Measurements from ENCODE around the gene GUK1.

DNA sequence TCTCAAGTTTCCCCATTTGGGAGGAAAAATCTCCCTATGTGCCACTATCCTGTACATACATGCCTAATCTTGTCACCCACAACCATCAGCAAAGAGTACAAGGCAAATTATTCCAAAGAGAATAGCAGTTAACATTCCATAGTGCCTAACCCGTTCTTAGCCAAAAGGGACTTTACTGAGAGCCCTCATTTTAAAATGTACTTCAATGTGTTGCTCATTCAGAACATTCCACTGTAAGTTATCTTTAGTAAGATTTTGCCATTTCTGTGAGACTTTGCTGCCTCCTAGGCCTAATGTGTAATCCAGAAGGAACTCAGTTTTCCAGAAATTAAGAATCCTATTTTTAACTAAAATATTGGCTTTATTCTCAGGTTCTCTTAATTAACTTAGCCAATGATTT is 19.7 kb upstream of the GUK1 start:
- TF ChIP-seq POLR2AphosphoS5 (IDR thresholded peaks at IDR 0.05; ENCODE audit: low read depth, low read length) (no peak), TAF1 (IDR thresholded peaks at IDR 0.05; ENCODE audit: borderline replicate concordance, low read depth, low read length) (no peak)
